Liver (tissue), 9 donors: ENCODE data around the gene RPH3AL. TPM values are rescaled to one million over a fixed set of nuclear protein-coding genes. Genes with fewer than 3 reads are reported as not detected.

Experiments used
- DNase-seq: peaks from one replicate; pipeline ENCODE4 v3.0.0-alpha.2; 2017; ENCODE audit warnings: low spot score
- H3K27ac ChIP-seq, 2 donors: one replicate each; pipeline ENCODE4 v1.7.0; 2013; ENCODE audit warnings: inconsistent platforms in 2 of 2, low read length in 2 of 2, control low read depth in 1 of 2, low read depth in 1 of 2, mild to moderate bottlenecking in 1 of 2
- H3K27me3 ChIP-seq, 4 donors: one replicate each; pipeline versions ENCODE4 v1.6.1 to v1.7.0; 2013; ENCODE audit warnings: low read length in 3 of 4, inconsistent platforms in 1 of 4, mild to moderate bottlenecking in 1 of 4, moderate library complexity in 1 of 4; ENCODE audit not compliant: control insufficient read depth in 4 of 4, insufficient read depth in 4 of 4
- H3K36me3 ChIP-seq, 4 donors: one replicate each; pipeline versions ENCODE4 v1.6.1 to v1.7.0; 2013; ENCODE audit warnings: low read length in 3 of 4, mild to moderate bottlenecking in 3 of 4, low read depth in 1 of 4, moderate library complexity in 1 of 4; ENCODE audit not compliant: control insufficient read depth in 4 of 4, insufficient read depth in 3 of 4
- H3K4me1 ChIP-seq, 4 donors: one replicate each; pipeline versions ENCODE4 v1.6.1 to v1.7.0; 2013; ENCODE audit warnings: low read length in 3 of 4, mild to moderate bottlenecking in 3 of 4, moderate library complexity in 1 of 4; ENCODE audit not compliant: control insufficient read depth in 4 of 4, insufficient read depth in 4 of 4
- H3K4me3 ChIP-seq, 3 donors: one replicate each; pipeline versions ENCODE4 v1.6.1 to v1.7.0; 2013; ENCODE audit warnings: low read length in 3 of 3, control low read depth in 1 of 3, low read depth in 1 of 3, mild to moderate bottlenecking in 1 of 3
- H3K9ac ChIP-seq, 2 donors: one replicate each; pipeline ENCODE4 v1.7.0; 2013; ENCODE audit warnings: low read length in 2 of 2, mild to moderate bottlenecking in 2 of 2, moderate library complexity in 2 of 2, control low read depth in 1 of 2, low read depth in 1 of 2
- H3K9me3 ChIP-seq, 4 donors: one replicate each; pipeline versions ENCODE4 v1.6.1 to v1.7.0; 2013; ENCODE audit warnings: low read length in 3 of 4; ENCODE audit not compliant: control insufficient read depth in 4 of 4
- ATF3 ChIP-seq: IDR thresholded peaks from 2 replicates; pipeline ENCODE4 v1.6.1; 2016; ENCODE audit warnings: antibody characterized with exemption
- EGR1 ChIP-seq, 2 donors: IDR thresholded peaks; 2 replicates each; pipeline ENCODE4 v1.6.1; 2016 to 2018; ENCODE audit warnings: antibody characterized with exemption in 2 of 2, low read depth in 2 of 2
- FOXA2 ChIP-seq: IDR thresholded peaks from 2 replicates; pipeline ENCODE4 v1.6.1; 2016; ENCODE audit warnings: antibody characterized with exemption
- JUND ChIP-seq, 2 donors: IDR thresholded peaks; 2 replicates each; pipeline ENCODE4 v1.6.1; 2016; ENCODE audit warnings: antibody characterized with exemption in 2 of 2
- MAX ChIP-seq: IDR thresholded peaks from 2 replicates; pipeline ENCODE4 v1.6.1; 2016; ENCODE audit warnings: antibody characterized with exemption
- RAD21 ChIP-seq, 2 donors: IDR thresholded peaks; 2 replicates each; pipeline ENCODE4 v1.6.1; 2016; ENCODE audit warnings: antibody characterized with exemption in 2 of 2, mild to moderate bottlenecking in 2 of 2
- RXRA ChIP-seq, 2 donors: IDR thresholded peaks; 2 replicates each; pipeline ENCODE4 v1.6.1; 2017 to 2018; ENCODE audit warnings: antibody characterized with exemption in 2 of 2, mild to moderate bottlenecking in 1 of 2
- SP1 ChIP-seq: IDR thresholded peaks from 2 replicates; pipeline ENCODE4 v1.6.1; 2018; ENCODE audit warnings: antibody characterized with exemption, mild to moderate bottlenecking
- TAF1 ChIP-seq: conservative IDR thresholded peaks from 2 replicates; pipeline ENCODE4 v1.6.1; 2016; ENCODE audit warnings: antibody characterized with exemption, mild to moderate bottlenecking
- YY1 ChIP-seq: IDR thresholded peaks from 2 replicates; pipeline ENCODE4 v1.6.1; 2016; ENCODE audit warnings: antibody characterized with exemption, mild to moderate bottlenecking
- WGBS: extraction: QIAGEN DNeasy Blood & Tissue Kit; methylation state at CpG from one replicate; pipeline ENCODE4 v1.1.7; 2013; 5-methylcytosine and 5-hydroxymethylcytosine counted together
- polyA plus RNA-seq, 2 donors: library from polyadenylated mRNA; stranded (reverse) in 1 of 2; unstranded in 1 of 2; fragments of 200-250 nt in 1 of 2; fragments of >200 nt in 1 of 2; fragmentation: Nextera tagmentation in 1 of 2; extraction: Ambion mirVana in 1 of 2; gene quantifications; one replicate each; pipeline versions ENCODE4 v1.2.1 to v1.2.3, GENCODE V29; 2013 to 2015
- total RNA-seq, 2 donors: library from RNA; depleted of rRNA; stranded (reverse); fragments of >200 nt; gene quantifications; one replicate each; pipeline ENCODE4 v1.2.3, GENCODE V29; 2014
- TF ChIP-seq, protein P1 (sequence below): IDR thresholded peaks from 2 replicates; pipeline ENCODE4 v1.6.1; 2016; ENCODE audit warnings: antibody characterized with exemption
- donor health status: healthy.
- donor health status: healthy.
- donor health status: healthy.
- donor health status: healthy.
- donor health status: healthy.

Gene RPH3AL
- total and polyA plus RNA-seq, 4 donors = 8.5 to 52.5 (median 13.9) TPM

DNA sequence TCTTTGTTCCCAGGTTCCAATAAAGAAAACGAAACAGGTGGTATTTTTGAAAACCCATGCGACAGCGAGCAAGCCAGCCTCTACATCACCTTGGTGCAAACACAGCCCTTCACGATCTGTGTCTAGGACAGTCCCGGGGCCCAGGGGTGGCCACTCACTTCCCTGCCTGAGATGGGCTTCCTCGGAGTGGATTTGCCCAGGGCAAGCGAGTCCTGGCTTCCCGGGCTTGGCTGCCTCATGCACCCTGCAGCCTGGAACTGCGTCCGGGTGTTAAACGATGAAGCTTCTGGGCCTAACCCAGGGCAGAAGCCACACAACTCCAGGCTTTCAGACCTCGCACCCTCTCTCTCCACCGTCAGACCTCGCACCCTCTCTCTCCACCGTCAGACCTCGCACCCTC lies 66.0 kb downstream of the RPH3AL start:
- no peaks in the 10 kb centered on the region for H3K27me3 ChIP-seq
- DNase-seq = no peak
- WGBS = 86% methylated on average over 16 of the region's 16 CpGs
- no peak overlapping the region for H3K4me3 ChIP-seq
- no peak overlapping the region for H3K27ac ChIP-seq
- no peaks in the 10 kb centered on the region for H3K4me1 ChIP-seq
- H3K9me3 ChIP-seq = no peaks in the 10 kb centered on the region
- H3K9ac ChIP-seq = no peak overlapping the region
- TF ChIP-seq RAD21 (IDR thresholded peaks at IDR 0.05) = no peak
- TF ChIP-seq YY1 = no peak
- no peak for TF ChIP-seq ATF3
- TF ChIP-seq, protein P1, sequence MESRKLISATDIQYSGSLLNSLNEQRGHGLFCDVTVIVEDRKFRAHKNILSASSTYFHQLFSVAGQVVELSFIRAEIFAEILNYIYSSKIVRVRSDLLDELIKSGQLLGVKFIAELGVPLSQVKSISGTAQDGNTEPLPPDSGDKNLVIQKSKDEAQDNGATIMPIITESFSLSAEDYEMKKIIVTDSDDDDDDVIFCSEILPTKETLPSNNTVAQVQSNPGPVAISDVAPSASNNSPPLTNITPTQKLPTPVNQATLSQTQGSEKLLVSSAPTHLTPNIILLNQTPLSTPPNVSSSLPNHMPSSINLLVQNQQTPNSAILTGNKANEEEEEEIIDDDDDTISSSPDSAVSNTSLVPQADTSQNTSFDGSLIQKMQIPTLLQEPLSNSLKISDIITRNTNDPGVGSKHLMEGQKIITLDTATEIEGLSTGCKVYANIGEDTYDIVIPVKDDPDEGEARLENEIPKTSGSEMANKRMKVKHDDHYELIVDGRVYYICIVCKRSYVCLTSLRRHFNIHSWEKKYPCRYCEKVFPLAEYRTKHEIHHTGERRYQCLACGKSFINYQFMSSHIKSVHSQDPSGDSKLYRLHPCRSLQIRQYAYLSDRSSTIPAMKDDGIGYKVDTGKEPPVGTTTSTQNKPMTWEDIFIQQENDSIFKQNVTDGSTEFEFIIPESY = no peak
- no peak for TF ChIP-seq RXRA (IDR thresholded peaks at IDR 0.05)
- TF ChIP-seq JUND (IDR thresholded peaks at IDR 0.05) = no peak
- no peak for TF ChIP-seq FOXA2
- no peak for TF ChIP-seq TAF1
- no peak for TF ChIP-seq SP1
- TF ChIP-seq EGR1 (IDR thresholded peaks at IDR 0.05; ENCODE audit: low read depth in 2 of 2) = no peak
- peaks cover 0 to 5% (median 4%) of the 10 kb centered on the region in 4 donors for H3K36me3 ChIP-seq

DNA sequence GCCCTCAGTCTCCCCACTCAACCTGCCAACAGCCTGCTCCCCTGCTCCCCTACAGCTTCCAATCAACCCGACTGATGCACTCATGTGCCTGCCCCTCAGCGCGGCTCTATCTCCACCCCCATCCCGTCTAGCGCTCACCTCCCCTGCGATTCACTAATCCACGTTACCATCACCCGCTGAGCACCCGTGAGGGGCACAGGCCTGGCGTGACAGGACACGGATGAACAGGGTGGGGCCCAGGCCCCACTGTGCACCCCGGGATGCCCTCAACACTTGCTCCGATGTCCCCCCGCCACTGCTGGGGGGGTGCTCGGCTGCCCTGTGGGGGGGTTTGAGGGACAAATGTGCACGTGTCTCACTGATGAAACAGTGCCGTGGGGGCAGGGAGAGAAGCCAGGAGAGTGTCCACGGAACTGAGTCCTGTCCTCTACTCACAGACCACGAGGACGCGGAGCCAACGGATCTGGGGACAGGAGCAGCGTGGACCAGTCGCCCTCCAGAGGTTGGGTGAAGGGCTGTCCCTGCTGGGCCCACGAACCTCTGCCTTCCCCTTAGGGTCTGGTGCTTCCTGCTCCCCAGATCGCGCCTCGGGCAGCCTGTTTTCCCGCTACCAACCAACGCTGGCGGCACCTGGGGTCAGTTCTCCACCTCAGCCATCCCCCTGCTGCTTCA lies 66.7 kb downstream of the RPH3AL start:
- Histone ChIP-seq H3K27me3 (no peaks in the 10 kb centered on the region), H3K9ac (no peak overlapping the region), H3K4me1 (no peaks in the 10 kb centered on the region), H3K4me3 (no peak overlapping the region), H3K9me3 (no peaks in the 10 kb centered on the region), H3K36me3 (peaks cover 0 to 5% (median 4%) of the 10 kb centered on the region in 4 donors), H3K27ac (no peak overlapping the region)
- no peak for TF ChIP-seq RAD21 (IDR thresholded peaks at IDR 0.05)
- 92% methylated on average over 31 of the region's 31 CpGs for WGBS
- no peak for DNase-seq

DNA sequence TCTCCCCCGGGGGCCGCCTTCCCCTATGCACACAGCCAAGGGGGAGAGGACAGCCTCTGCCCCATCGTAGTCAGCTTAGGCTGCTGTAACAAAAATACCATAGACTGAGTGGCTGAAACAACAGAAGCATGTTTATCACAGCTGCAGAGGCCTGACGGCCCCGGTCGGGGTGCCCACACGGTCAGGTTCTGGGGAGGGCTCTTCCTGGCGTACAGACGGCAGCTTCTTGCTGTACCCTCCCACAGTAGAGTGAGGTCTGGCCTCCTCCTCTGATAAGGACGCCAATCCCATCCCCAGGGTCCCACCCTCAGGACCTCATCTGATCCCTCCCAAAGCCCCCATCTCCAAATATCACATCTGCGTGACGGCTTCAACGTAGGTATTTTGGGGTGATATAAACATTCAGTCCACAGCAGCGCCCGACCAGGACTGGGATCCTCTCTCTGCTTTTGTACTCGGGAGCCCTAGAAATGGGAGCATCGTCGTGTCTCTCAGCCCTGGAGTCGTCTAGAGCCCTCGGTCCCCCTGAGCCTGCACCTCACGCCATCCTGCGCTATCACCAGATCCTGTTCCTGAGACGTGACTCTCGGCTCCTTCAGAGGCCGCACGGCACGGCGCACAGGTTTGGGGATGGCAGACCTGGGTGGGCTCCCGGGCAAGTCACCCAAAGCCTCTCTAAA lies 67.8 kb downstream of the RPH3AL start:
- WGBS = 96% methylated on average over 29 of the region's 29 CpGs
- H3K9me3 ChIP-seq = no peaks in the 10 kb centered on the region
- H3K9ac ChIP-seq = no peak overlapping the region
- H3K4me1 ChIP-seq = no peaks in the 10 kb centered on the region
- H3K36me3 ChIP-seq = peaks cover 0 to 8% (median 4%) of the 10 kb centered on the region in 4 donors
- TF ChIP-seq RXRA (IDR thresholded peaks at IDR 0.05) (no peak), MAX (no peak)
- no peak overlapping the region for H3K4me3 ChIP-seq
- H3K27me3 ChIP-seq = no peaks in the 10 kb centered on the region
- H3K27ac ChIP-seq = no peak overlapping the region
- no peak for DNase-seq
